Measurements from ENCODE around the gene TBC1D32.

The TBC1D32 gene

DNA sequence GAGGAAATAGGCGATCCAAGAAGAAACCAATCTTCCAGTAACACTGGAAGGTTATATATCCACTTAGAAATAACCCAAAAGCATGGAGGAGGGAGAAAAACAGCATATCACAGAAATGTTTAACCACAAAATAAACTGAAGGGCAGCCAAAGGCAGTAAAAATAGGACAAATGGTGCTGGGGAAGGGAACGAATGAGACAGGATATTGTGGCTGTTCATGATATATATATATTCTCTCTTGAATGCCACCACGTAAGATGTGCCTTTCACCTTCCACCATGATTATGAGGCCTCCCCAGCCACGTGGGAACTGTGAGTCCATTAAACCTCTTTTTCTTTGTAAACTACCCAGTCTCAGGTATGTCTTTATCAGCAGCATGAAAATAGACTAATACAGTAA, 162.4 kb downstream of the TBC1D32 start:
- H3K4me3 ChIP-seq (ENCODE audit: low read depth, low read length): no peak overlapping the region
- TF ChIP-seq, protein P1, sequence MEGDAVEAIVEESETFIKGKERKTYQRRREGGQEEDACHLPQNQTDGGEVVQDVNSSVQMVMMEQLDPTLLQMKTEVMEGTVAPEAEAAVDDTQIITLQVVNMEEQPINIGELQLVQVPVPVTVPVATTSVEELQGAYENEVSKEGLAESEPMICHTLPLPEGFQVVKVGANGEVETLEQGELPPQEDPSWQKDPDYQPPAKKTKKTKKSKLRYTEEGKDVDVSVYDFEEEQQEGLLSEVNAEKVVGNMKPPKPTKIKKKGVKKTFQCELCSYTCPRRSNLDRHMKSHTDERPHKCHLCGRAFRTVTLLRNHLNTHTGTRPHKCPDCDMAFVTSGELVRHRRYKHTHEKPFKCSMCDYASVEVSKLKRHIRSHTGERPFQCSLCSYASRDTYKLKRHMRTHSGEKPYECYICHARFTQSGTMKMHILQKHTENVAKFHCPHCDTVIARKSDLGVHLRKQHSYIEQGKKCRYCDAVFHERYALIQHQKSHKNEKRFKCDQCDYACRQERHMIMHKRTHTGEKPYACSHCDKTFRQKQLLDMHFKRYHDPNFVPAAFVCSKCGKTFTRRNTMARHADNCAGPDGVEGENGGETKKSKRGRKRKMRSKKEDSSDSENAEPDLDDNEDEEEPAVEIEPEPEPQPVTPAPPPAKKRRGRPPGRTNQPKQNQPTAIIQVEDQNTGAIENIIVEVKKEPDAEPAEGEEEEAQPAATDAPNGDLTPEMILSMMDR (IDR thresholded peaks at IDR 0.05; ENCODE audit: control insufficient read depth, extremely low read depth, insufficient read depth): no peak
- DNase-seq (ENCODE audit: low read depth): no peak

DNA sequence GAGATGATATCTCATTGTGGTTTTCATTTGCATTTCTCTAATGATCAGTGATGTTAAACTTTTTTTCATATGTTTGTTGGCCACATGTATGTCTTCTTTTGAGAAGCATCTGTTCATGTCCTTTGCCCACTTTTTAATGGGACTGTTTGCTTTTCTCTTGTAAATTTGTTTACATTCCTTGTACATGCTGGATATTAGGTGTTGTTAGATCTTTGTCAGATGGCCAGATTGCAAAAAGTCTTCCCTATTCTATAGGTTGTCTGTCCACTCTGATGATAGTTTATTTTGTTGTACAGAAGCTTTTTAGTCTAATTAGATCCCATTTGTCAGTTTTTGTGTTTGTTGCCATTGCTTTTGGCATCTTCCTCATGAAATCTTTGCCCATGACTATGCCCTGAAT, 172.4 kb downstream of the TBC1D32 start:
- TF ChIP-seq, protein P1 (IDR thresholded peaks at IDR 0.05; ENCODE audit: control insufficient read depth, extremely low read depth, insufficient read depth): no peak
- H3K4me3 ChIP-seq (ENCODE audit: low read depth, low read length): no peak overlapping the region
- peak; percentile 97 for DNase-seq (ENCODE audit: low read depth)

DNA sequence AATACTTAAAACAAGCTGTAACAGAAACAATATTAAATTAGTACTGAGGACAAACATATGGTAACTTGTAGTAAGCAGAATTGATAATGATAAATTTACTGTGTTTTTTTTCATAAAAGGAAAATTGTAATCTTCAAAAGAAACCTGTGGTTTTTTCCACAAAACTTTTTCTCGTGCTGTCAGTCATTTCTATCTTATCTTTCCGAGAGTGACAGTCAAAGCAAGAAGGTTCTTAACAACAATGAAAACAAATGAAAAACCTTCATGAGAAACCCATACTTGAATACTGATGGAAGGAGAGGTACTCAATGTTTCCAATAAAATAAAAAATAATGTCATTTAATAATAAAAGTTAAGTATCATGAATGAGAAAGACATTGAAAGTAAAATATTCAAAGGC, 174.0 kb downstream of the TBC1D32 start:
- no peak for DNase-seq (ENCODE audit: low read depth)
- TF ChIP-seq, protein P1 (IDR thresholded peaks at IDR 0.05; ENCODE audit: control insufficient read depth, extremely low read depth, insufficient read depth): no peak
- H3K4me3 ChIP-seq (ENCODE audit: low read depth, low read length): no peak overlapping the region

DNA sequence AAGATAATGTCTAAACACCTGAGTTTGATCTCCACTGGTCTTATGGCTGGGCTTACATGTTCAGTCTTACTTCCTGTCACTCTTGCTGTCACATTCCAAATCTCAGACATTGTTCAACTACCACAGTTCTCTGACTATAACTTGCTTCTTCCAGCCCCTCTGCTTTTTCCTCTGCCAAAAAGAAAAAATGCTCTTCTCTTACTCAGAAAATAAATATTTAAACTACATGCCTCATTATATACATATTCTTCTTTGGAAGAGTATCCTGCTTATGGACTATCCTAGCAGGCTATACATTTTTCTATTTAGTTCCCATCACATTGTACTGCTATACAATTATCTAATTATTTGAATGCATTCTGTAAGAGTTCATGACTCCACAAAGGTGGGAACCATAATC, 175.4 kb downstream of the TBC1D32 start:
- TF ChIP-seq, protein P1 (IDR thresholded peaks at IDR 0.05; ENCODE audit: control insufficient read depth, extremely low read depth, insufficient read depth): no peak

DNA sequence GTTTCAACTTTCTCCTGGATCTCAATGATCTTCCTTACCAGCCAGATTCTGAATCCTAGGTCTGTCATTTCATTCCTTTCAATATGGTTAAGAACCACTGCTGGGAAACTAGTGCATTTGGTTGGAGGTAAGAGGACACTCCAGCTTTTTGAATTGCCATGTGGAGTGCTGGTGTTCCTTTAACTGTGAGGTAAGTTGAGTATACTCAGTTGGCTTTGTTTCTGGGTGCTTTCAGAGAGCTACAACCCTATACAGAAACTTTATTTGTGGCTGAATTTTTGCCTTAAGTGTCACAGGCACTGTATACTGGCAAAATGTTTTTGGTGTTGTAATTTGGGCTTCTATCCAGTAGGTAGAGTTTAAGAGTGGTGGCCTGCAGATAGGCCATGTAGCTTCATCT, 175.8 kb downstream of the TBC1D32 start:
- TF ChIP-seq, protein P1 (IDR thresholded peaks at IDR 0.05; ENCODE audit: control insufficient read depth, extremely low read depth, insufficient read depth): no peak
- H3K4me3 ChIP-seq (ENCODE audit: low read depth, low read length): no peak overlapping the region
- DNase-seq (ENCODE audit: low read depth): no peak

More for the DNA sequence above, 175.4 kb downstream of the TBC1D32 start:
- H3K4me3 ChIP-seq (ENCODE audit: low read depth, low read length): no peak overlapping the region
- DNase-seq (ENCODE audit: low read depth): no peak

DNA sequence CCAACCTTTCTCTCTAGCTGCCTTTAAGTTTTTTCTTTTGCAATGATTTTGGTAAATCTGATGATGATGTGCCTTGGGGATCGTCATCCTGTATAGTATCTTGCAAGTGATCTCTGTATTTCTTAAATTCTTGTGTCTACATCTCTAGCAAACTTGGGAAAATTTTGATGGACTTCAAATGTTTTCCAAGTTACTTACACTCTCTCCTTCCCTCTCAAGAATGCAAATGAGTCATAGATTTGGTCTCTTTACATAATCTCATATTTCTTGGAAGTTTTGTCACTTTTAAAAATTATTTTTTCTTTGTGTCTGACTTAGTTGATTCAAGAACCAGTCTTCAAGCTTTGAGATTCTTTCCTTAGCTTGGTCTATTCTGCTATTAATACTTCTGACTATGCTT, 176.4 kb downstream of the TBC1D32 start:
- TF ChIP-seq, protein P1 (IDR thresholded peaks at IDR 0.05; ENCODE audit: control insufficient read depth, extremely low read depth, insufficient read depth): no peak
- H3K4me3 ChIP-seq (ENCODE audit: low read depth, low read length): no peak overlapping the region
- no peak for DNase-seq (ENCODE audit: low read depth)

DNA sequence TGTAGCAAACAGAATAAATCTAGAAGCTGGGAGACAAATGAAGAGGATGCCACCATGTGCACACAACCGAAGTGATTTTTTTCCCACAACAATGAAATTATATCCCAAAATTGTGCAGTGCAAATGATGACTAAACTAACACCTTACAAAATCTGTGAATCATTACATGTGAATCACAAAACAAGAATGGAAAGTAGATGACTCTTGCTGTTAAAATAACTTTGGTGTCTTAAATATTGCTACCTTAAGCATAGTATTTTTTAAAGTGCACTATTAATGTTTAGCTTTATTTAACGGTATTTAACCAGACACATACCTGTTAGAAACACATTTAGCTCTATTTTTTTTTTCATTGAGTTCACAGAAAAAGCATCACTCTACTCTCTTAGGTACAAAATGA, 190.8 kb downstream of the TBC1D32 start:
- DNase-seq (ENCODE audit: low read depth): no peak
- TF ChIP-seq, protein P1 (IDR thresholded peaks at IDR 0.05; ENCODE audit: control insufficient read depth, extremely low read depth, insufficient read depth): no peak
- H3K4me3 ChIP-seq (ENCODE audit: low read depth, low read length): no peak overlapping the region
